Spleen (tissue), 11 donors: ENCODE measurements around the gene GALNT12. TPM values are rescaled to one million over a fixed set of nuclear protein-coding genes. Genes with fewer than 3 reads are reported as not detected.

Experiments
- DNase-seq: peaks from one replicate; pipeline ENCODE4 v3.0.0-alpha.2; 2020
- H3K27ac ChIP-seq, 8 donors: fragments of 200-600 bp; sonication (generic) in 7 of 8; 1 replicate in 4 of 8; 2 replicates in 4 of 8; pipeline versions ENCODE4 v1.5.0 to v1.8.0; 2016 to 2021; ENCODE audit warnings: inconsistent platforms in 4 of 8, mild to moderate bottlenecking in 4 of 8, moderate library complexity in 1 of 8
- H3K27me3 ChIP-seq, 7 donors: fragments of 200-600 bp; sonication (generic) in 6 of 7; replicated peaks in 1 of 7; 1 replicate in 4 of 7; 2 replicates in 3 of 7; pipeline versions ENCODE4 v1.5.0 to v1.8.0; 2016 to 2021; ENCODE audit warnings: inconsistent platforms in 3 of 7, mild to moderate bottlenecking in 1 of 7
- H3K36me3 ChIP-seq, 6 donors: fragments of 200-600 bp; sonication (generic) in 5 of 6; 1 replicate in 4 of 6; 2 replicates in 2 of 6; pipeline versions ENCODE4 v1.5.0 to v1.8.0; 2016 to 2021; ENCODE audit warnings: inconsistent platforms in 2 of 6
- H3K4me1 ChIP-seq, 6 donors: fragments of 200-600 bp; sonication (generic) in 5 of 6; 1 replicate in 3 of 6; 2 replicates in 3 of 6; pipeline versions ENCODE4 v1.5.0 to v1.8.0; 2016 to 2021; ENCODE audit warnings: inconsistent platforms in 3 of 6
- H3K4me3 ChIP-seq, 8 donors: fragments of 200-600 bp; sonication (generic) in 7 of 8; 1 replicate in 4 of 8; 2 replicates in 4 of 8; pipeline versions ENCODE4 v1.5.0 to v1.8.0; 2016 to 2021; ENCODE audit warnings: inconsistent platforms in 4 of 8, mild to moderate bottlenecking in 4 of 8, moderate library complexity in 2 of 8
- H3K9me3 ChIP-seq, 8 donors: fragments of 200-600 bp; sonication (generic) in 7 of 8; 1 replicate in 4 of 8; 2 replicates in 4 of 8; pipeline versions ENCODE4 v1.5.0 to v1.8.0; 2016 to 2021; ENCODE audit warnings: inconsistent platforms in 4 of 8
- CTCF ChIP-seq, 11 experiments: fragments of 200-600 bp in 7 of 11; fragments of 450-650 bp in 4 of 11; sonication (generic) in 4 of 11; IDR thresholded peaks in 8 of 11; conservative IDR thresholded peaks in 3 of 11; 1 replicate in 7 of 11; 2 replicates in 4 of 11; pipeline versions ENCODE4 v1.4.0 to v1.8.0; 2016 to 2021; ENCODE audit warnings: antibody characterized with exemption in 11 of 11, inconsistent platforms in 4 of 11, mild to moderate bottlenecking in 1 of 11
- POLR2A ChIP-seq, 3 donors: fragments of 450-650 bp; IDR thresholded peaks; one replicate each; pipeline ENCODE4 v1.5.1; 2017; ENCODE audit warnings: antibody characterized with exemption in 3 of 3, mild to moderate bottlenecking in 1 of 3
- POLR2AphosphoS5 ChIP-seq, 3 donors: sonication (generic); formaldehyde crosslinking; IDR thresholded peaks; one replicate each; pipeline ENCODE4 v1.5.1; 2017; ENCODE audit warnings: antibody characterized with exemption in 3 of 3
- WGBS, 5 donors: extraction: QIAGEN DNeasy Blood & Tissue Kit in 3 of 5; methylation state at CpG; one replicate each; pipeline versions ENCODE4 v1.1.5 to v1.1.7; 2013 to 2018; 5-methylcytosine and 5-hydroxymethylcytosine counted together
- intact Hi-C: fragments of 100-400 bp; cut with DNase I; formaldehyde crosslinking; loops from one replicate; pipeline ENCODE4 v1.15.0; 2023; ENCODE audit warnings: low total_unique reads
- polyA plus RNA-seq, 3 donors: library from polyadenylated mRNA; stranded (reverse); fragments of 200-250 nt; gene quantifications; one replicate each; pipeline ENCODE4 v1.2.1, GENCODE V29; 2013
- total RNA-seq, 7 donors: library from RNA; depleted of rRNA in 3 of 7; stranded (reverse); fragments of >200 nt in 3 of 7; fragmentation: NEBNext Ultra II Directional in 4 of 7; extraction: Animal tissue kit (Norgen Biotek cat#: 25700) in 4 of 7; gene quantifications; one replicate each; pipeline versions ENCODE4 v1.1.0 to v1.2.1, GENCODE V29; 2016 to 2021
- donor health status: healthy with polysubstance abuse.
- donor health status: DM: no; HTN: no; CAD: no; lungs with moderate emphysema.
- donor health status: DM: no; HTN: no; CAD: no.
- donor health status: Bipolar disorder and iron deficiency.
- donor health status: healthy.
- donor health status: DM: no; HTN: no; CAD: no.
- donor health status: DM: yes; HTN: yes; CAD: no.

Gene GALNT12
- total and polyA plus RNA-seq, 10 donors = 1.2 to 3.2 (median 2.5) TPM

GRCh38 chr9:98879963-98880310 is 72.5 kb downstream of the GALNT12 start:
- H3K4me1 ChIP-seq = peaks cover 0 to 26% (median 5%) of the 10 kb centered on the region in 6 donors
- intact Hi-C loops = no loop called here
- no peak overlapping the region for H3K4me3 ChIP-seq
- DNase-seq = no peak
- WGBS, 5 donors = 69 to 75% (median 74%) methylated on average over 7 to 8 of the region's 8 CpGs
- no peak for TF ChIP-seq CTCF (IDR thresholded peaks at IDR 0.05 in 8 of 11, conservative IDR thresholded peaks at IDR 0.05 in 3 of 11)
- TF ChIP-seq POLR2A (IDR thresholded peaks at IDR 0.05) = no peak
- no peak for TF ChIP-seq POLR2AphosphoS5 (IDR thresholded peaks at IDR 0.05)
- H3K9me3 ChIP-seq = no peaks in the 10 kb centered on the region
- no peak overlapping the region for H3K27ac ChIP-seq
- H3K36me3 ChIP-seq = no peaks in the 10 kb centered on the region
- H3K27me3 ChIP-seq = peaks cover 0 to 34% (median 0%) of the 10 kb centered on the region in 7 donors

GRCh38 chr9:98880311-98881015 is 73.0 kb downstream of the GALNT12 start:
- Histone ChIP-seq H3K4me1 (peaks cover 0 to 29% (median 6%) of the 10 kb centered on the region in 6 donors), H3K9me3 (no peaks in the 10 kb centered on the region), H3K36me3 (no peaks in the 10 kb centered on the region), H3K27ac (no peak overlapping the region), H3K4me3 (no peak overlapping the region), H3K27me3 (peaks cover 0 to 34% (median 0%) of the 10 kb centered on the region in 7 donors)
- 68 to 87% (median 81%) methylated on average over 7 of the region's 7 CpGs for WGBS, 5 donors
- no peak for DNase-seq
- no peak for TF ChIP-seq CTCF (IDR thresholded peaks at IDR 0.05 in 8 of 11, conservative IDR thresholded peaks at IDR 0.05 in 3 of 11)
- no peak for TF ChIP-seq POLR2AphosphoS5 (IDR thresholded peaks at IDR 0.05)
- no peak for TF ChIP-seq POLR2A (IDR thresholded peaks at IDR 0.05)
- intact Hi-C loops = no loop called here

GRCh38 chr9:98881356-98881755 is 73.9 kb downstream of the GALNT12 start:
- Histone ChIP-seq H3K4me1 (peaks cover 0 to 38% (median 13%) of the 10 kb centered on the region in 6 donors), H3K36me3 (no peaks in the 10 kb centered on the region), H3K27me3 (peaks cover 0 to 34% (median 0%) of the 10 kb centered on the region in 7 donors), H3K9me3 (no peaks in the 10 kb centered on the region), H3K4me3 (no peak overlapping the region), H3K27ac (no peak overlapping the region)
- 71 to 90% (median 77%) methylated on average over 3 of the region's 3 CpGs for WGBS, 5 donors
- TF ChIP-seq POLR2A (IDR thresholded peaks at IDR 0.05) (no peak), CTCF (IDR thresholded peaks at IDR 0.05 in 8 of 11, conservative IDR thresholded peaks at IDR 0.05 in 3 of 11) (no peak), POLR2AphosphoS5 (IDR thresholded peaks at IDR 0.05) (no peak)
- DNase-seq = no peak
- intact Hi-C loops = no loop called here

- DNase-seq = no peak
- Histone ChIP-seq H3K27me3 (peaks cover 0 to 37% (median 0%) of the 10 kb centered on the region in 7 donors), H3K36me3 (no peaks in the 10 kb centered on the region), H3K9me3 (no peaks in the 10 kb centered on the region), H3K4me1 (peaks cover 0 to 45% (median 19%) of the 10 kb centered on the region in 6 donors), H3K4me3 (no peak overlapping the region), H3K27ac (no peak overlapping the region)
- TF ChIP-seq CTCF (IDR thresholded peaks at IDR 0.05 in 8 of 11, conservative IDR thresholded peaks at IDR 0.05 in 3 of 11) = no peak
- no peak for TF ChIP-seq POLR2AphosphoS5 (IDR thresholded peaks at IDR 0.05)
- no peak for TF ChIP-seq POLR2A (IDR thresholded peaks at IDR 0.05)
- 72 to 85% (median 77%) methylated on average over 8 of the region's 8 CpGs for WGBS, 5 donors
- intact Hi-C loops = no loop called here
These were observed 74.5 kb downstream of the GALNT12 start for GRCh38 chr9:98881836-98882568.
